PC-9 (cell line): Measurements from ENCODE around the gene TNFSF9. TPM values are rescaled to one million over a fixed set of nuclear protein-coding genes. Genes with fewer than 3 reads are reported as not detected.

Experiments
- BruUV-seq: library from RNA; stranded (reverse); fragments of 400-500 nt; replicated peaks from 2 replicates; lab custom pipeline; 2021; lab: Mats Ljungman, UMichigan
- CTCF ChIA-PET: fragments of 300-600 bp; sonication (Branson Sonifier 250); formaldehyde crosslinking; loops from one replicate; lab custom pipeline; 2022; ENCODE audit warnings: antibody characterized with exemption; lab: Charles Lee
- POLR2A ChIA-PET: fragments of 300-600 bp; sonication (Branson Sonifier 250); formaldehyde crosslinking; loops from one replicate; lab custom pipeline; 2022; ENCODE audit warnings: antibody characterized with exemption; ENCODE audit not compliant: unreplicated experiment; lab: Charles Lee
- DNase-seq, 2 experiments: peaks; one replicate each; pipeline versions ENCODE4 v3.0.0 to v3.0.0-alpha.2; 2015 to 2022; ENCODE audit warnings: mixed read lengths in 1 of 2
- H2AFZ ChIP-seq: fragments of 200-600 bp; sonication (generic); 2 replicates; pipeline ENCODE4 v1.8.1; 2017; ENCODE audit warnings: antibody characterized with exemption
- H3F3A ChIP-seq: fragments of 200-600 bp; sonication (generic); 2 replicates; pipeline ENCODE4 v1.8.1; 2017; ENCODE audit warnings: antibody characterized with exemption, mild to moderate bottlenecking, low read depth; ENCODE audit not compliant: insufficient read depth
- H3K27ac ChIP-seq: fragments of 200-600 bp; sonication (generic); 2 replicates; pipeline ENCODE4 v1.6.1; 2016; ENCODE audit warnings: mixed run types
- H3K27me3 ChIP-seq: fragments of 200-600 bp; sonication (generic); 2 replicates; pipeline ENCODE4 v1.6.1; 2016; ENCODE audit warnings: low read depth, mixed run types; ENCODE audit not compliant: insufficient read depth
- H3K36me3 ChIP-seq: fragments of 200-600 bp; sonication (generic); 2 replicates; pipeline ENCODE4 v1.6.1; 2016; ENCODE audit warnings: low read depth, mixed run types
- H3K4me1 ChIP-seq: fragments of 200-600 bp; sonication (generic); replicated peaks from 2 replicates; pipeline ENCODE4 v1.6.1; 2016; ENCODE audit warnings: mixed run types; ENCODE audit not compliant: insufficient read depth
- H3K4me2 ChIP-seq: fragments of 200-600 bp; sonication (generic); 2 replicates; pipeline ENCODE4 v1.6.1; 2017; ENCODE audit warnings: mixed run types
- H3K4me3 ChIP-seq: fragments of 200-600 bp; sonication (generic); 2 replicates; pipeline ENCODE4 v1.6.1; 2016; ENCODE audit warnings: mixed run types
- H3K79me2 ChIP-seq: fragments of 200-600 bp; sonication (generic); 2 replicates; pipeline ENCODE4 v1.6.1; 2017; ENCODE audit warnings: low read depth, mixed run types
- H3K9me2 ChIP-seq: fragments of 200-600 bp; sonication (generic); 2 replicates; pipeline ENCODE4 v1.8.1; 2017; ENCODE audit warnings: mild to moderate bottlenecking; ENCODE audit not compliant: insufficient read depth
- H3K9me3 ChIP-seq: fragments of 200-600 bp; sonication (generic); 2 replicates; pipeline ENCODE4 v1.8.1; 2016; ENCODE audit warnings: low read depth; ENCODE audit not compliant: insufficient read depth
- H4K20me1 ChIP-seq: fragments of 200-600 bp; sonication (generic); 2 replicates; pipeline ENCODE4 v1.8.1; 2017; ENCODE audit not compliant: insufficient read depth
- CTCF ChIP-seq: fragments of 200-600 bp; sonication (generic); conservative IDR thresholded peaks from 2 replicates; pipeline ENCODE4 v1.6.1; 2017; ENCODE audit warnings: mixed run types, antibody characterized with exemption, mild to moderate bottlenecking, moderate library complexity
- EZH2 ChIP-seq: fragments of 200-600 bp; sonication (generic); IDR thresholded peaks from 2 replicates; pipeline ENCODE4 v1.8.0; 2017; ENCODE audit warnings: antibody characterized with exemption, low read depth
- intact Hi-C: fragments of 100-400 bp; cut with micrococcal nuclease; formaldehyde crosslinking; loops from one replicate; pipeline ENCODE4 v1.10.0; 2022; ENCODE audit not compliant: unreplicated experiment
- total RNA-seq: library from RNA; stranded (reverse); gene quantifications from 2 replicates; pipeline ENCODE4 v1.2.3, GENCODE V29; 2021

Gene TNFSF9
- total RNA-seq, 1 experiment from 2014 or later: 11.2 TPM

GRCh38 chr19:6518145-6518911 lies 12.5 kb upstream of the TNFSF9 start:
- POLR2A ChIA-PET: no interaction called here
- Histone ChIP-seq H3K9me2 (no peaks in the 10 kb centered on the region), H3K36me3 (no peaks in the 10 kb centered on the region), H4K20me1 (no peaks in the 10 kb centered on the region), H3K4me3 (no peak overlapping the region), H3K79me2 (no peaks in the 10 kb centered on the region), H3K27me3 (no peaks in the 10 kb centered on the region), H3K27ac (no peak overlapping the region), H3F3A (no peaks in the 10 kb centered on the region), H3K9me3 (no peaks in the 10 kb centered on the region), H3K4me1 (no peaks in the 10 kb centered on the region), H2AFZ (no peak overlapping the region), H3K4me2 (no peak overlapping the region)
- DNase-seq: no peak
- CTCF ChIA-PET: interaction anchor here (0.7 kb wide), 1 partner anchor 38 kb away, joined by 3 read pairs; no protein-coding TSS in a partner anchor
- BruUV-seq: no TSS peak
- intact Hi-C loops: no loop called here
- TF ChIP-seq EZH2 (no peak), CTCF (no peak)

GRCh38 chr19:6519289-6519688 lies 11.5 kb upstream of the TNFSF9 start:
- H3K9me3 ChIP-seq: no peaks in the 10 kb centered on the region
- ChIA-PET CTCF (interaction anchor here (0.6 kb wide), 1 partner anchor 12 kb away, joined by 3 read pairs; no protein-coding TSS in a partner anchor), POLR2A (no interaction called here)
- no peaks in the 10 kb centered on the region for H3K9me2 ChIP-seq
- no peak for DNase-seq
- H3K27me3 ChIP-seq: no peaks in the 10 kb centered on the region
- no peak overlapping the region for H3K4me2 ChIP-seq
- H3K4me3 ChIP-seq: no peak overlapping the region
- no peak overlapping the region for H2AFZ ChIP-seq
- H3K36me3 ChIP-seq: no peaks in the 10 kb centered on the region
- intact Hi-C loops: no loop called here
- no peak for TF ChIP-seq EZH2
- no peak for TF ChIP-seq CTCF
- no TSS peak for BruUV-seq
- H3K27ac ChIP-seq: no peak overlapping the region
- no peaks in the 10 kb centered on the region for H4K20me1 ChIP-seq
- no peaks in the 10 kb centered on the region for H3K4me1 ChIP-seq
- no peaks in the 10 kb centered on the region for H3K79me2 ChIP-seq
- H3F3A ChIP-seq: no peaks in the 10 kb centered on the region

- H3F3A ChIP-seq: no peaks in the 10 kb centered on the region
- no peaks in the 10 kb centered on the region for H3K9me3 ChIP-seq
- no peak for DNase-seq
- no peak overlapping the region for H3K4me2 ChIP-seq
- H3K36me3 ChIP-seq: no peaks in the 10 kb centered on the region
- BruUV-seq: no TSS peak
- no peak overlapping the region for H2AFZ ChIP-seq
- no peaks in the 10 kb centered on the region for H3K4me1 ChIP-seq
- no peaks in the 10 kb centered on the region for H3K27me3 ChIP-seq
- no peak overlapping the region for H3K27ac ChIP-seq
- H3K79me2 ChIP-seq: no peaks in the 10 kb centered on the region
- POLR2A ChIA-PET: interaction anchor here (0.6 kb wide), 1 partner anchor 226 kb away, joined by 5 read pairs; no protein-coding TSS in a partner anchor
- no peaks in the 10 kb centered on the region for H3K9me2 ChIP-seq
- no peak for TF ChIP-seq CTCF
- no peak for TF ChIP-seq EZH2
- no peak overlapping the region for H3K4me3 ChIP-seq
- H4K20me1 ChIP-seq: no peaks in the 10 kb centered on the region
- intact Hi-C loops: no loop called here
- CTCF ChIA-PET: no interaction called here
Measured at GRCh38 chr19:6521718-6522646, 8.8 kb upstream of the TNFSF9 start.
